Stimulated activated CD4-positive, alpha-beta T cell treated with anti-CD3 and anti-CD28 coated beads, TNF-alpha, amount 100 ng/mL, for 4 hours (primary cell): ENCODE measurements around the gene MYOZ1.
"Not testable (repeated sequence)": the region's sequence is repeated elsewhere in the genome, so short reads cannot be mapped to it uniquely, and the experiment has no call there.

Experiments used
- DNase-seq, 3 experiments: peaks; one replicate each; pipeline ENCODE4 v3.0.0-alpha.2; 2020; ENCODE audit warnings: low read depth in 3 of 3

Gene MYOZ1, protein sequence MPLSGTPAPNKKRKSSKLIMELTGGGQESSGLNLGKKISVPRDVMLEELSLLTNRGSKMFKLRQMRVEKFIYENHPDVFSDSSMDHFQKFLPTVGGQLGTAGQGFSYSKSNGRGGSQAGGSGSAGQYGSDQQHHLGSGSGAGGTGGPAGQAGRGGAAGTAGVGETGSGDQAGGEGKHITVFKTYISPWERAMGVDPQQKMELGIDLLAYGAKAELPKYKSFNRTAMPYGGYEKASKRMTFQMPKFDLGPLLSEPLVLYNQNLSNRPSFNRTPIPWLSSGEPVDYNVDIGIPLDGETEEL

DNA sequence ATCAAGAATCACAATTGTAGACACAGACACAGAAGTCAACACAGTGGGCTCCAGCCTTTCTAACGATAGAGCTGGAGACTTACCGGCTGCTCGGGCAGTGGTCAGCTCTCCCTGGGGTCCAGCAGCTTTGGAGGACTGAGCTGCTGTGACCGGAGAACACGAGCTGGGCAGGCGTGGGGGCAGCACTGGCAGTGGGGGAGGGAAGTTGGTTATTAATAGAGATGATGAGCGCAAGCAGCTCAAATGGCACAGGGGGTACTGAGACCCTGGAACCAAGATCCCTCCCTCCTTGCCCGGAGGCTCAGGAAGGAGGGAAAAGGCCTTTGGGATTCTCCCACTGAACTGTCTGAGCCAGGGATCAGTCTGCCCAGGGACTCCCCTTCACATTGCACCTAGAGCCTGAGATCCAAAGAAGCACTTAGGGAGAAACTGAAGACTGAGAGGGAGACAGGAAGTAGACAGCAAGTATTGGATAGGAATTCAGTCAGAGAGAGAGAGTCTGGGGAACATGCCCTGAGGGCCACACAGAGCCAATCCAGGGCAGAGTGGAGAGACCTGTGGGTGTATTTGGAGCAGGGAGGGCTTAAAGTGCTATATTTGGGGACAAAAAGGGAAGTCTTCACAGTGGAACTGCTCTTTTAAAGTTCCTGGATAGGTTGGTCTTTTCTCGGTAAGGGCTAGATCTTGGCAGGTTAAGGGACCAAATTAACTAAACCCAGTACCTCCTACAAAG lies at the start of gene MYOZ1:
MYOZ1 (minus strand) TSS at position 147 of the 733 bp plus-strand sequence. CDS start 1,457 bp downstream, outside the sequence.
- no peak for DNase-seq

DNA sequence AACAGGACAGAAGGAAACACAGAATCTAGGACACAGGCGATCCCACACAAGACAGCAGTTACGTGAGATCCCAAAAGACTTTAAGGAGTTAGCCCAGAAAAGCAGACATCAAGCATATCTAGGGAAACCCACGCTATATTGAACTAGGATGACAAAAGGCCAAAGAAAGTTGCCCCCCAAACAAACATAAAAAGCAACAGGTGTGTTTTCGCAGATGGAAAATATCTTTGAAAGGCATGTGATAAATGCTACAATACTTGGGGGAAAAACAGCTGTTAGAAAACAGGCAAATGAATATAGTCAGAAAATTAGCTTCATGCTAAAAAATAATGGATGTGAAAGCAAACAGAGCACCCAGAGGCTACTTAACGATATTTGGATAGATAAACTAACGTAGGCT lies 49.5 kb upstream of the MYOZ1 start:
- not testable (repeated sequence) for DNase-seq

DNA sequence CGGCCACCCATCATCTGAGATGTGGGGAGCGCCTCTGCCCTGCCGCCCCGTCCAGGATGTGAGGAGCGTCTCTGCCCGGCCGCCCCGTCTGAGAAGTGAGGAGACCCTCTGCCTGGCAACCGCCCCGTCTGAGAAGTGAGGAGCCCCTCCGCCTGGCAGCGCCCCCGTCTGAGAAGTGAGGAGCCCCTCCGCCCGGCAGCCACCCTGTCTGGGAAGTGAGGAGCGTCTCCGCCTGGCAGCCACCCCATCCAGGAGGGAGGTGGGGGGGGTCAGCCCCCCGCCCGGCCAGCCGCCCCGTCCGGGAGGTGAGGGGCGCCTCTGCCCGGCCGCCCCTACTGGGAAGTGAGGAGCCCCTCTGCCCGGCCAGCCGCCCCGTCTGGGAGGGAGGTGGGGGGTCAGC lies 48.3 kb upstream of the MYOZ1 start:
- not testable (repeated sequence) for DNase-seq

GRCh38 chr10:73687641-73688040 lies 46.4 kb upstream of the MYOZ1 start:
- not testable (repeated sequence) for DNase-seq

GRCh38 chr10:73674546-73674945 lies 33.3 kb upstream of the MYOZ1 start:
- DNase-seq = not testable (repeated sequence)

DNA sequence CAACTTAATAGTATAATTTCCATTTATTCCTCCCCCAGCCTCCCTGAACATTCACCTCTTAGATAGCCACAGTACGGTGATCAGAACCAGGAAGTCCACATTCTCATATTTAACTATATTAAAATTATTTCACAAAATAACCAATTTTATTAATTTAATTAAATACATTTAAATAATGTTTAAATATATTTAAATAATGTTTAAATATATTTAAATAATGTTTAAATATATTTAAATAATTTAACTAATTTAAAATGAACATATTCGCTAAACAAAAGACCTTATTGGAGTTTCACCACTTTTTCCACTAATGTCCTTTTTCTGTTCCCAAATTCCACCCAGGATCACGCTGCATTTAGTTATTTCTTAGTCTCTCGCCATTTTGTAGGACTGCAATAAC lies 27.1 kb upstream of the MYOZ1 start:
- not testable (repeated sequence) for DNase-seq

- DNase-seq = not testable (repeated sequence)
Observed at GRCh38 chr10:73666153-73666809, 25.0 kb upstream of the MYOZ1 start.

GRCh38 chr10:73665581-73665980 lies 24.3 kb upstream of the MYOZ1 start:
- not testable (repeated sequence) for DNase-seq

GRCh38 chr10:73664156-73665040 lies 23.1 kb upstream of the MYOZ1 start:
- DNase-seq = not testable (repeated sequence)

DNA sequence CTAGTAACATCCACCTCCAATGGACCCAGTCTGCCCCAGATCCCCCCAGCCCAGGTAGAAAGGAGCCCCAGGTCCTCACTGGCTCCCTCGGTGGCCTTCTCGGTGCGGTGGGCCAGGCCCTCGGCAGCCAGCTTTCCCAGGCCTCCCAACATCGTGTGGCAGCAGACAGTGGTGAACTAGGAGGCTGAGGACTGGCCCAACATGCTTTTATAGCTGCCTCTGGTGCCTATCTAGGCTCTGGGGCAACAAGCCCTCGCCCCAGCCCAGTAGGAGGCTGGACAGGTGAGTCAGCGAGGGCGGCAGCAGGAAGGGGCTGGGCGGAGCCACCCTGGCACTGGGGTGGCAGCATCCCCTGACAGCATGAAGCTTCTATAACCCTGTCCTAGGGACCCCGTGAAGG lies 22.3 kb upstream of the MYOZ1 start:
- DNase-seq = not testable (repeated sequence)

- not testable (repeated sequence) for DNase-seq
Observed at GRCh38 chr10:73662705-73663104, 21.4 kb upstream of the MYOZ1 start.

DNA sequence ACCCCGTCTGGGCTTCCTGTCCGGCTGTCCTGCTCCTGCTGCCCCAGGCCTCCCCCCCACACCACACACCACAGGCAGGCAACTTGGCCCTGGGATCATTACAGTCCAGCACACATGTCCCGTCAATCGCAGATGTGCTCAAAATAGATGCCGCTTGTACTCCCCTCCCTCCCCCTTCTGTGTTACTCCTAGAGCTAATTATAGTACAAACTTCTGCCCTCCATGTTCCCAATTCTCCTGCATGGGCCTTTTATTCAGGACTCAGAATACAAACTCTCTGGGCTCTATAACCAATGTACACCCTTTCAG lies 14.7 kb upstream of the MYOZ1 start, which contains the start of gene SYNPO2L:
SYNPO2L (minus strand) TSS at position 40 of the 309 bp plus-strand sequence. CDS start 107 bp downstream, outside the sequence.
- DNase-seq = no peak

DNA sequence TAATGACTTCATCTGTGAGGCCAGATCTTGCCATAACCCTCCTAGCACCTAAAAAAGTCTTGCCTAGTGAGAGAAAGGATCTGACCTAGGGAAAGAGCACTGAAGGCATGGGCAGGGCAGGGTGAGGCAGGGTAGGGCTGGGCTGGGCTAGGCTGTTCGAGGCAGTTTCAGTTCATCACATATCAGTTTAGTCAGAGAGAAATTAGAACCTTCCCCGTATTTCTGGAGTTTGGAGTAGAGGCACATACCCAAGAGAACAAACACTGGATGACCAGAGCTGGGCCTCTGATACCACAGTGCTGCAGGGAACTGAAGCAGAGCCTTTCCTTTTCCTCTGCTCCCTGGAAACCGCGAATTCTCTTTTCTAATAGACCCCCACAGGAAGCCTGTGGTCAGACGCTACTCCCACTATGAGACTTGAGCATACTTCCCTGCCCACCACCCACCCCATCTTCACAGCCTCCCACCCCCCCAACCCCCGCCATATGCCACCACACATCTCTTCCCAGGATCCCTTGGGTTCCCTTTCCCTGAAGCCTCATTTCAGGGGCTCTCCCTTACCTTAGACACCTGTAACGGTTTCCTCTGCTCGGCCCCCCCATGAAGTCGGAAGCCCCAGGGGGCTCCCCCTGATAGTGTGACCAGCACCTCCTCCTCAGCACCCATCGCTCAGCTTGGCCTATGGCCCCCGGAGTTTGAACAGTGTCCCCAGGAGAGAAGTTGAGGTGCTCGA lies 14.1 kb upstream of the MYOZ1 start:
- DNase-seq = no peak

GRCh38 chr10:73653701-73654100 lies 12.4 kb upstream of the MYOZ1 start:
- no peak for DNase-seq

- no peak for DNase-seq
Observed at GRCh38 chr10:73653195-73653594, 11.9 kb upstream of the MYOZ1 start.

GRCh38 chr10:73650537-73651331 lies 9.5 kb upstream of the MYOZ1 start:
- DNase-seq = no peak

DNA sequence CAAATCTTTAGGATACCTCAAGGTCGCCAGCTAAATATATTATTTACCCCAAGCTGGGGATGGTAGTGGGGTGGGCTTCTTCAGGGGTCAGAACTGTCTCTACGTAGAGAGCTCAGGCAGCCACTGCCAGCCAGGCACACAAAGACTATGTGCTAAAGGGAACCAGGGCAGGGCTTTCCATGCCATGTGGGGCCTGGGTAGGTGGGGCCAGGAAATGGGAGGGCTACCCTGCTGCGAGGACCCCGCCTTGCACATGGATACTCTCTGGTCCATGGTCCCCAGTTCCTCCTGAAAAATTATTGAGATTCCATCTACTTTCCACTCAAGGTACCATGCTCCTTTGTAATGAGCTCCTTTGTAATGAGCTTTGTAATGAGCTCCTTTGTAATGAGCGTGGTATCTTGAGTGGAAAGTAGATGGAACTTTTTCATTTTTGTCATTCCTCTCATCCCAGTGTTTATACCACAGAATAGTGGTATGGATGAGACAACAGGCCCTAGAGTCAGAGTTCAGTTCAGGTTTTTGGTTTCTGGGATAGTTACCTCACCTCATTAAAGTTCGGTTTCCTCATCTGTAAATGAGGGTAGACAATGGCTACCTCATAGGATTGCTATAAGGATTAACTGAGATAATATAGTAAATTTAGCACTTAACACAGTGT lies 8.7 kb upstream of the MYOZ1 start:
- no peak for DNase-seq

DNA sequence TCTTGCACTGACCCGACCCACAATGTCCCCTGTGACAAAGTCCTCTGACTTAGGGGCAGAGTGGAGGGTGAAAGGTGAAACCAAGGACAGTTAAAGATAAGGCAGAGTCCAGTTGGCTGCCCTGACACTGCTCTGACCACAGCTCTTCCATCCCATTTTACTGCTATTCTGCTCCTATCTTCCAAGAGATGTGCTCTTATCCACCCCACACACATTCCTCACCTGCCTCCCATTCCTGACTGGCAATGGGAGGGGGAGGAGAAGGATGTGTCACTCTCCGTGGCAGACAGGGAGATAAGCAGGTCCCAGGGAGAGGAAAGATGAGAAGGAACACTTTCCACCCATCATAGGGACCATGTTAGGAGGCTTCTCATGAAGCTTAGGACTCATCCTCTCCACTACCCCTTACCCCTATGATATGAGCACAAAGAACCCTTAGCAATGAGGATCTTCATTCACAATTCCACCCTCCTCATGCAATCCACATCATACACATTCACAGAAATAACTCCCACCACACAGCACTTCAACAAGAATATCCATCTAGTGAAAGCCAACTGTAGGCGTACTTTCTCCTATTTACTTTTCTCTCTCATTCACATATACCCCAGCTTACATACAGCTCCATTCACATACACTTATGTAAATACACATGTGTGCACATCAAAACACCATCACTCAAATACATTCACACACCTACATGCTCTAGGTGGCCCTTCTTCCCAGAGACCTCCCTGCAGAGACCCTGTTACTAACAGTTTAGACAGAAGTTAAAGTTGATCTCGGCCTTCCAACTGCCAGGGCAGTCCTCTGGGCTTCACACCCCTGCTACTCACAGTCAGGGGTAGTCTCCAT lies 7.9 kb upstream of the MYOZ1 start:
- DNase-seq = no peak
